ENCODE results near the gene MYRFL.
"Not testable (repeated sequence)": the region's sequence is repeated elsewhere in the genome, so short reads cannot be mapped to it uniquely, and the experiment has no call there.

The MYRFL gene

GRCh38 chr12:69988481-69989321 lies 163.7 kb downstream of the MYRFL start:
- in situ Hi-C loops (cut with MboI; ENCODE audit: low pct_unique_long_range_greater_than_20kb, low sequenced_read_pairs, unreplicated experiment), result no loop called here

GRCh38 chr12:69991690-69992288 lies 166.8 kb downstream of the MYRFL start:
- no peak for DNase-seq (ENCODE audit: low spot score)
- in situ Hi-C loops (cut with MboI; ENCODE audit: low pct_unique_long_range_greater_than_20kb, low sequenced_read_pairs, unreplicated experiment), result no loop called here

More at GRCh38 chr12:69988481-69989321, 163.7 kb downstream of the MYRFL start:
- TF ChIP-seq CTCF (IDR thresholded peaks at IDR 0.05; ENCODE audit: extremely low read depth, insufficient read depth, missing control alignments), result no peak
- no peak for DNase-seq (ENCODE audit: low spot score)

GRCh38 chr12:69993433-69993832 lies 168.4 kb downstream of the MYRFL start:
- in situ Hi-C loops (cut with MboI; ENCODE audit: low pct_unique_long_range_greater_than_20kb, low sequenced_read_pairs, unreplicated experiment), result no loop called here
- TF ChIP-seq CTCF (IDR thresholded peaks at IDR 0.05; ENCODE audit: extremely low read depth, insufficient read depth, missing control alignments), result no peak
- no peak for DNase-seq (ENCODE audit: low spot score)

More at GRCh38 chr12:69991690-69992288, 166.8 kb downstream of the MYRFL start:
- no peak for TF ChIP-seq CTCF (IDR thresholded peaks at IDR 0.05; ENCODE audit: extremely low read depth, insufficient read depth, missing control alignments)

- in situ Hi-C loops (cut with MboI; ENCODE audit: low pct_unique_long_range_greater_than_20kb, low sequenced_read_pairs, unreplicated experiment); DNase-seq (ENCODE audit: low spot score): not testable (repeated sequence)
These were observed 169.1 kb downstream of the MYRFL start for GRCh38 chr12:69994086-69994485.

GRCh38 chr12:69994724-69995173 lies 169.7 kb downstream of the MYRFL start:
- in situ Hi-C loops (cut with MboI; ENCODE audit: low pct_unique_long_range_greater_than_20kb, low sequenced_read_pairs, unreplicated experiment), result no loop called here
- no peak for TF ChIP-seq CTCF (IDR thresholded peaks at IDR 0.05; ENCODE audit: extremely low read depth, insufficient read depth, missing control alignments)
- no peak for DNase-seq (ENCODE audit: low spot score)

- in situ Hi-C loops (cut with MboI; ENCODE audit: low pct_unique_long_range_greater_than_20kb, low sequenced_read_pairs, unreplicated experiment), result no loop called here
- no peak for TF ChIP-seq CTCF (IDR thresholded peaks at IDR 0.05; ENCODE audit: extremely low read depth, insufficient read depth, missing control alignments)
These were observed 171.2 kb downstream of the MYRFL start for GRCh38 chr12:69996241-69996640.

GRCh38 chr12:69996722-69997121 lies 171.7 kb downstream of the MYRFL start:
- in situ Hi-C loops (cut with MboI; ENCODE audit: low pct_unique_long_range_greater_than_20kb, low sequenced_read_pairs, unreplicated experiment), result no loop called here
- no peak for DNase-seq (ENCODE audit: low spot score)
- no peak for TF ChIP-seq CTCF (IDR thresholded peaks at IDR 0.05; ENCODE audit: extremely low read depth, insufficient read depth, missing control alignments)

More at GRCh38 chr12:69996241-69996640, 171.2 kb downstream of the MYRFL start:
- DNase-seq (ENCODE audit: low spot score), result no peak
